Astrocyte of the cerebellum (primary cell): ENCODE measurements around the gene SHROOM3.

Experiments used
- DNase-seq: peaks from one replicate; pipeline ENCODE4 v3.0.0-alpha.2; 2011; ENCODE audit warnings: low read depth
- H3K4me3 ChIP-seq: 2 replicates; pipeline ENCODE4 v1.5.1; 2011; ENCODE audit warnings: mild to moderate bottlenecking, low read depth, low read length, moderate library complexity
- in situ Hi-C: cut with HindIII; loops from 2 replicates; pipeline ENCODE4 v1.10.0; 2017; ENCODE audit warnings: low sequenced_read_pairs
- TF ChIP-seq, protein P1 (sequence below): IDR thresholded peaks from 2 replicates; pipeline ENCODE4 v1.5.1; 2012; ENCODE audit warnings: low read length, low read depth, moderate library complexity, mild to moderate bottlenecking; ENCODE audit errors: missing control alignments

The SHROOM3 gene

DNA sequence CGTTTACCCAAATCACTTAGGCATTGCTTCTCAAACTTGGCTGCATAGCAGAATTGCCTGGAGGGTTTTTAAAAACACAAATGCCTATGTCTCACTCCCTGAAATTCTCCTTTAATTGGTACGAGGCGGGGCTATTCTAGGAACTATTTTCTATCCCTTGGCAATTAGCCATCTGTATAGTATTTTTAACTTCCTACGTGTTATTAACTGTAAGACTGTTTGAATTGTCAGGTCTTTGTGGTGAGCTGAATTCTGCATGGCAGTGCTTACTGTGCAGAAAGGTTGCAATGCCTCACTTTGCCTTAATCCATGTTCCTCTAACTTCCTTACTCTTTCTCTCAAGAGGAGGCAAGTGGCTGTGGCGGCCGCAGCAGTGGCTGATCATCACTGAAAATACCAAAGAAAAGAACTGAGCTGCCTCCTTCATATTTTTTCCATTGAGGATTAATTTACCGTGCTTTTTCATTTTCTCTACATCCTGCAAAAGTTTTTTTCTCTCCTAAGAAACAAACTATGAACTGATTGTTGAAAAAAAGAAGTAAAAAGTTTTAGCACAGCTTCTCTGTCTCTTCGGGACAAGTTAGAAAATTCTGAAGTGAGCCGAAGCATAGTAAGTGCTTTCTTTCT is at the start of gene SHROOM3:
TSS of gene SHROOM3 (plus strand) at position 329 of the 627 bp plus-strand sequence. CDS start 824 bp downstream, outside the sequence.
- in situ Hi-C loops = loop anchor here (5.0 kb wide), 1 partner anchor 67 kb away; no protein-coding TSS in a partner anchor
- TF ChIP-seq, protein P1, sequence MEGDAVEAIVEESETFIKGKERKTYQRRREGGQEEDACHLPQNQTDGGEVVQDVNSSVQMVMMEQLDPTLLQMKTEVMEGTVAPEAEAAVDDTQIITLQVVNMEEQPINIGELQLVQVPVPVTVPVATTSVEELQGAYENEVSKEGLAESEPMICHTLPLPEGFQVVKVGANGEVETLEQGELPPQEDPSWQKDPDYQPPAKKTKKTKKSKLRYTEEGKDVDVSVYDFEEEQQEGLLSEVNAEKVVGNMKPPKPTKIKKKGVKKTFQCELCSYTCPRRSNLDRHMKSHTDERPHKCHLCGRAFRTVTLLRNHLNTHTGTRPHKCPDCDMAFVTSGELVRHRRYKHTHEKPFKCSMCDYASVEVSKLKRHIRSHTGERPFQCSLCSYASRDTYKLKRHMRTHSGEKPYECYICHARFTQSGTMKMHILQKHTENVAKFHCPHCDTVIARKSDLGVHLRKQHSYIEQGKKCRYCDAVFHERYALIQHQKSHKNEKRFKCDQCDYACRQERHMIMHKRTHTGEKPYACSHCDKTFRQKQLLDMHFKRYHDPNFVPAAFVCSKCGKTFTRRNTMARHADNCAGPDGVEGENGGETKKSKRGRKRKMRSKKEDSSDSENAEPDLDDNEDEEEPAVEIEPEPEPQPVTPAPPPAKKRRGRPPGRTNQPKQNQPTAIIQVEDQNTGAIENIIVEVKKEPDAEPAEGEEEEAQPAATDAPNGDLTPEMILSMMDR = no peak
- H3K4me3 ChIP-seq = peak within 1 kb of the TSS; percentile 37
- peak; percentile 20 for DNase-seq

DNA sequence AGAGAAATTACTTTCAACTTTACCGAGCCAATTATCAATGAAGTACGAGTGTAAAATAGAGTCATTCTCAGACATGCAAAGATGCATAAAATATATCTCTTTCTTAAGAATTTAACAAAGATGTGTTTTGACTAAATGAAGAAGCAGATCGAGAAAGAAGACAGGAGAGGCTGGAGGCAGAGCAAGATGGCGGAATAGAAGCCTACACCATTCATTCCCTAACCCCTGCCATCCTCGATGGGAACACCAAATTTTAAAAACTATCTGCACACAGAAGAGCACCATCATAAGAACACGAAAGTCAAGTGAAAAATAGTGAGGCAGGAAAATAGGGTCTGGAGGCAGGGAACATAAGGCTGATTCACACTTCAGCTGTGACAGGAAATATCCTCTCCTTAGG is 49.1 kb upstream of the SHROOM3 start:
- no peak for DNase-seq
- in situ Hi-C loops = no loop called here

DNA sequence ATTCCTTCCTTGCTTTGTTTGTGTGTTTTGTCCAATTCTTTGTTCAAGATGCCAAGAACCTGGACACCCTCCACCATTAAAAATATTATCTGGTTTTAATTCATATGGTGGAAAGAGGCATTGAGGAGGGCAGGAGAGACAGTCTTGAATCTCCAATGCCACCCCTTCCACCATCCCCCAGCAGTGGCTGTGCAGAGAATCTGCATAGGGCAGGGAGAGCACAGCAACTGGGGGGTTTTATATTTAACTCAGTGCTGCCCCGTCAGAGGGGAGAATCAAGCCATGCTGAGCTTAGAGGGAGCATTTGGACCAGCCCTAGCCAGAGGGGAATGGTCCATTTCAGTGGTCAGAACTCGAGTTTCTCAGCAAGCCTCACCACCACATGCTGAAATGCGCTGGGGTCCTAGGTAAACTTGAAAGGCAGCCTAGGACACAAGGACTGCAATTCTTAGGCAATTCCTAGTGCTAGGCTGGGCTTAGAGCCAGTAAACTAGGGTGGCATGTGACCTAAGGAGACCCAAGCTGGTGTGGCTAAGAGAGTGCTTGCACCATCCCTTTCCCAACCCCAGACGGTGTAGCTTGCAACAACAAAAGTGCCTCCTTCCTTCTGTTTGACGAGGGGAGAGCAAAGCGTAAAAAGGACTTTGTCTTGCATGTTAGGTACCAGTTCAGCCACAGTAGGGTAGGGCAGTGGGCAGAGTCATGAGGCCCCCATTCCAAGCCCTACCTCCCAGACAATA is 48.3 kb upstream of the SHROOM3 start:
- DNase-seq = no peak
- TF ChIP-seq, protein P1 = no peak
- H3K4me3 ChIP-seq = no peak overlapping the region
- in situ Hi-C loops = no loop called here

More for the DNA sequence above, 49.1 kb upstream of the SHROOM3 start:
- TF ChIP-seq, protein P1 = no peak
- no peak overlapping the region for H3K4me3 ChIP-seq

DNA sequence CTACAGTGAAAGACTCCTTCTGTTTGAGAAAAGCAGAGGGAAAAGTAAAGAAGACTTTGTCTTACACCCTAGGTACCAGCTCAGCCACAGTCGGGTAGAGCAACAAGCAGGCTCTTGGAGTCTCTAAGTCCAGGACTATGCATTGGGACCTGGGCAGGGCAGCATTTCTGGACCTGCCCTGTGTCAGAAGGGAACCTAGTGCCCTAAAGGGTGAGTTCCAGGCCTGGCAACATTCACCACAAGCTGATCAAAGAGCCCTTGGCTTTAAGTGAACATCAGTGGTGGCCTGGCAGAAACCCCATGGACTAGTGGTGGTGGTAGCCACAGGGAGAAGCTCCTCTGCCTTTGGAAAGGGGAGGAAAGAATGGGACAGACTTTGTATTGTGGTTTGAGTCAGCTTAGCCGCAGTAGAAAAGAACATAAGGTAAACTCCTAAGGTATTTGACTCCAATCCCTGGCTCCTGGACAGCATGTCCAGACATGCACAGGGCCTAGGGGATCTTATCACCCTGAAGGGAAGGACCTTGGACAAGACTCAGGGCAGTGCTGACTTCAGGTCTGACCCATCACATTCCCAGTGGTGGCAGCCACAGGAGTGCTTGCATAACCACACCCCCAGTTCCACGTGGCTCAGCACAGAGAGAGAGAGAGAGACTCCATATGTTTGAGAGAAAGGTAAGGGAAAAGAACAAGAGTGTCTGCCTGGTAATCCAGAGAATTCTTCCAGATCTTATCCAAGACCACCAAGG is 46.7 kb upstream of the SHROOM3 start:
- in situ Hi-C loops = no loop called here
- DNase-seq = no peak
- no peak overlapping the region for H3K4me3 ChIP-seq
- TF ChIP-seq, protein P1 = no peak

DNA sequence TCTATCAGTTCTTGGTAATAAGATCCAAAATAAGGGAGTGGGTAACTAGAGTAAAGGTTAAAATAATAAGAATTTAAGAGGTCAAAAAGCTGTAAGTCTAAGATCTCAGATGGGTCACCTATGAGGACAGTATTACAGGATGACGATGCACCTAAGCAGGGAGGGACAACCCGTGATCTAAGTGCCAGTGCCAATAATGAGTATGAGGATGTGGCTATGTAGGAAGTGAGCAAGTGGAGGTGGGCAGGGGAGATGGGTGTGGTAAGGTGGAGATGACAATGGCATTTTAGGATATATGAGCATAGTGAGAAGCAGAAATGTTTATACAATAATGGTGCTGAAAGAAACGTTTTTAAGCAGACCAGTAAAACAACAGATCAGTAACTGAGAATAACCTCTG is 33.4 kb upstream of the SHROOM3 start:
- TF ChIP-seq, protein P1 = no peak
- DNase-seq = no peak
- in situ Hi-C loops = no loop called here
- no peak overlapping the region for H3K4me3 ChIP-seq

DNA sequence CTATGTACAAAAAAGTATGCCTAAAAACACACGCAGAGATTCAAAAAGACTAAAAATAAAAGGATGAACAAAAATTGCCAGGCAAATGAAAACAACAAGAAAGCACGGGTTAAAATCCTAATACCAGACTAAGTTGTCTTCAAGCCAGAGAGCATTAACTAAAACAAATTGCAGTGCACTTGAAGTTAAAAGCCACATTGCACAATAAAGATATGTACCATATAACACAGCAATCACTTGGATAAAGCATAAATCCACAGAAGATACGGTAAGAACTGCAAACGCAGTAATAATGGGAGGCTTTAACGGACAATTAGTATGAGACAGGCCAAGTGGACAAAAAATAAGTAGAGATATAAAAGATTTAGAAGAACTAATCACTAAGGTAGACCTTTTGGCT is 28.9 kb upstream of the SHROOM3 start:
- no peak overlapping the region for H3K4me3 ChIP-seq
- TF ChIP-seq, protein P1 = no peak
- in situ Hi-C loops = no loop called here
- DNase-seq = no peak
